NB4 (cell line): ENCODE results near the gene CCT7.
A peak's percentile ranks its signal among the peaks of the same experiment; 100 is the strongest.

Experiments used
- DNase-seq: peaks from one replicate; pipeline ENCODE4 v3.0.0; 2010; ENCODE audit warnings: low read depth
- H3K4me3 ChIP-seq: one replicate; pipeline ENCODE4 v1.5.1; 2011; ENCODE audit warnings: mild to moderate bottlenecking, low read depth, low read length, moderate library complexity
- CTCF ChIP-seq: IDR thresholded peaks from one replicate; pipeline ENCODE4 v1.5.1; 2012; ENCODE audit warnings: low read depth, low read length
- MYC ChIP-seq: IDR thresholded peaks from 2 replicates; pipeline ENCODE4 v1.6.1; 2011; ENCODE audit warnings: low read depth, low read length
- POLR2A ChIP-seq: IDR thresholded peaks from 2 replicates; pipeline ENCODE4 v1.6.1; 2011; ENCODE audit warnings: mild to moderate bottlenecking; ENCODE audit not compliant: insufficient read length; ENCODE audit errors: extremely low read depth
- TF ChIP-seq, protein P1 (sequence below): IDR thresholded peaks from 2 replicates; pipeline ENCODE4 v1.6.1; 2011; ENCODE audit warnings: low read depth, low read length

CCT7 gene

GRCh38 chr2:73255007-73255644 lies 21.0 kb downstream of the CCT7 start:
- TF ChIP-seq CTCF (no peak), POLR2A (no peak), MYC (no peak)
- TF ChIP-seq, protein P1, sequence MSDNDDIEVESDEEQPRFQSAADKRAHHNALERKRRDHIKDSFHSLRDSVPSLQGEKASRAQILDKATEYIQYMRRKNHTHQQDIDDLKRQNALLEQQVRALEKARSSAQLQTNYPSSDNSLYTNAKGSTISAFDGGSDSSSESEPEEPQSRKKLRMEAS: no peak
- peak; percentile 45 for DNase-seq
- no peak overlapping the region for H3K4me3 ChIP-seq

- TF ChIP-seq CTCF (no peak), POLR2A (no peak), MYC (no peak)
- TF ChIP-seq, protein P1: no peak
- DNase-seq: no peak
- no peak overlapping the region for H3K4me3 ChIP-seq
Observed at GRCh38 chr2:73255907-73256617, 22.0 kb downstream of the CCT7 start.

DNA sequence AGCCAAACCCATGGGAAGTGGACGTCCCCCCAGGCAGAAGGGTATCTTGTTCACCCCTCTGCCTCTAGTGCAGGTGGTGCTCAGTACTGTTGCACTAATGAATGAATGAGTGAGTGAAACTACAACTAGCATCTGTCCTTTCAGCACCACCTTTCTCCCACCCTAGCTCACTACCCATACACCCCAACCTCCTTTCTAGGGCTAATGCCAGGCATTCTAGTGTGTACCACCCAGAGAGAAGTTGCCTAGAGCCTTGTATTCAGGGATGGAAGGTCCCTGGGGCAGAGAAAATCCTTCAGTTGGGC lies 22.5 kb downstream of the CCT7 start:
- TF ChIP-seq CTCF: no peak
- no peak for TF ChIP-seq POLR2A
- TF ChIP-seq MYC: no peak
- TF ChIP-seq, protein P1: no peak
- no peak for DNase-seq
- H3K4me3 ChIP-seq: no peak overlapping the region

DNA sequence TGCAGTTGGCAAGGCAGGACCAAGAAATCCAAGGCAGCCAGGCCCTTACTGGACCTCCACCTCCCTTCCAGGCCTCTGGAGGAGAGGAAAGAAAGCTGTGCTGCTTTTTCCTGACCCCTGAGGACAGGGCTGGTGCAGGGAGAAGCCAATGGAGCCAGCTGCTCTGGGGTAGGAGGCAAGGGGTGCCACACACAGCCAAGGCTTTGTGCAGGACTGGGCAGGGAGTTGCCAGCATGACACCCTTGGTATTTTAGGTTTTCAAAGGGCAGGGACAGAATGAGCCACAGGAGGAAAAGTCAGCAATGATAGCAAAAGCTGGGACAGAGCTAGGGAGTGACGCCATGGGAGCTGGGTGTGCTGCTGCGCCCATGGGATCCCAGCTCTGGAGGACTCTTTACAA lies 22.9 kb downstream of the CCT7 start:
- H3K4me3 ChIP-seq: no peak overlapping the region
- TF ChIP-seq, protein P1: no peak
- TF ChIP-seq CTCF (no peak), POLR2A (no peak), MYC (no peak)
- DNase-seq: no peak

DNA sequence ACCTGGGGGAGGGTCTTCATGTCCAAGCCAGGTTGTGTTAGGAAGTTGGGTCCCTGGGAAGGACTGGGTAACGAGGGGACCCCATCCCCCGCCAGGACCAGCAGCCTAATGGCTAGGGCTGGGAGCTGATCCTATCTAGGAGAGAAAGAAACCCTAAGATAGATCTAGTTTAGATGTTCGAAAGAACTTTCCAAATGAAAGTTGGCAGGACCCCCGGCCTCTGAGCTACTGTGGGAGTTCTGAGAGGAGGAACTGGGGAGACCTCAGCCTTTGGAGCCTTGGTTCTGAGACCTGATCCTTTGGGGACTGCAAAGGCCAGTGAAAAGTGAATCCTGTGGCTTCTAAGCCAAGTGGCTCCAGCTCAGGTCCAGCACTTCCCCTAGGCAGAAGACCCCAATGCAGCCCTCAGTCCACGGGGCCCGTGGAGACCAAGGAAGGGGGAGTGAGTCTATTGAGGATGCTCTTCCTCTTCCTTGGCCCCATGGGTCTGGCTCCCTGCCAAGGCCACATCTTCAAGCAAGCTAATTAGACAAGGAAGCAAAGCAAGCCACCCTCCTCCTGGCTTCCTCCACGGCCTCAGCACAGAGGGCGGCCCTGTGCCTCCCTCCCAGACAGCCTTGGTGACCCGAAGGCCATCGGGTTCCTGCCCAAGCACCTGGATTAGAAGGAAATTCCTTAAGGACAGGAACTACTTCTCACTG lies 23.5 kb downstream of the CCT7 start:
- TF ChIP-seq, protein P1: no peak
- TF ChIP-seq MYC (no peak), POLR2A (no peak), CTCF (no peak)
- no peak overlapping the region for H3K4me3 ChIP-seq
- peak; percentile 71 for DNase-seq
